ENCODE results near the gene GCC2.

Gene GCC2, protein sequence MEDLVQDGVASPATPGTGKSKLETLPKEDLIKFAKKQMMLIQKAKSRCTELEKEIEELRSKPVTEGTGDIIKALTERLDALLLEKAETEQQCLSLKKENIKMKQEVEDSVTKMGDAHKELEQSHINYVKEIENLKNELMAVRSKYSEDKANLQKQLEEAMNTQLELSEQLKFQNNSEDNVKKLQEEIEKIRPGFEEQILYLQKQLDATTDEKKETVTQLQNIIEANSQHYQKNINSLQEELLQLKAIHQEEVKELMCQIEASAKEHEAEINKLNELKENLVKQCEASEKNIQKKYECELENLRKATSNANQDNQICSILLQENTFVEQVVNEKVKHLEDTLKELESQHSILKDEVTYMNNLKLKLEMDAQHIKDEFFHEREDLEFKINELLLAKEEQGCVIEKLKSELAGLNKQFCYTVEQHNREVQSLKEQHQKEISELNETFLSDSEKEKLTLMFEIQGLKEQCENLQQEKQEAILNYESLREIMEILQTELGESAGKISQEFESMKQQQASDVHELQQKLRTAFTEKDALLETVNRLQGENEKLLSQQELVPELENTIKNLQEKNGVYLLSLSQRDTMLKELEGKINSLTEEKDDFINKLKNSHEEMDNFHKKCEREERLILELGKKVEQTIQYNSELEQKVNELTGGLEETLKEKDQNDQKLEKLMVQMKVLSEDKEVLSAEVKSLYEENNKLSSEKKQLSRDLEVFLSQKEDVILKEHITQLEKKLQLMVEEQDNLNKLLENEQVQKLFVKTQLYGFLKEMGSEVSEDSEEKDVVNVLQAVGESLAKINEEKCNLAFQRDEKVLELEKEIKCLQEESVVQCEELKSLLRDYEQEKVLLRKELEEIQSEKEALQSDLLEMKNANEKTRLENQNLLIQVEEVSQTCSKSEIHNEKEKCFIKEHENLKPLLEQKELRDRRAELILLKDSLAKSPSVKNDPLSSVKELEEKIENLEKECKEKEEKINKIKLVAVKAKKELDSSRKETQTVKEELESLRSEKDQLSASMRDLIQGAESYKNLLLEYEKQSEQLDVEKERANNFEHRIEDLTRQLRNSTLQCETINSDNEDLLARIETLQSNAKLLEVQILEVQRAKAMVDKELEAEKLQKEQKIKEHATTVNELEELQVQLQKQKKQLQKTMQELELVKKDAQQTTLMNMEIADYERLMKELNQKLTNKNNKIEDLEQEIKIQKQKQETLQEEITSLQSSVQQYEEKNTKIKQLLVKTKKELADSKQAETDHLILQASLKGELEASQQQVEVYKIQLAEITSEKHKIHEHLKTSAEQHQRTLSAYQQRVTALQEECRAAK (N-terminal part only)

DNA sequence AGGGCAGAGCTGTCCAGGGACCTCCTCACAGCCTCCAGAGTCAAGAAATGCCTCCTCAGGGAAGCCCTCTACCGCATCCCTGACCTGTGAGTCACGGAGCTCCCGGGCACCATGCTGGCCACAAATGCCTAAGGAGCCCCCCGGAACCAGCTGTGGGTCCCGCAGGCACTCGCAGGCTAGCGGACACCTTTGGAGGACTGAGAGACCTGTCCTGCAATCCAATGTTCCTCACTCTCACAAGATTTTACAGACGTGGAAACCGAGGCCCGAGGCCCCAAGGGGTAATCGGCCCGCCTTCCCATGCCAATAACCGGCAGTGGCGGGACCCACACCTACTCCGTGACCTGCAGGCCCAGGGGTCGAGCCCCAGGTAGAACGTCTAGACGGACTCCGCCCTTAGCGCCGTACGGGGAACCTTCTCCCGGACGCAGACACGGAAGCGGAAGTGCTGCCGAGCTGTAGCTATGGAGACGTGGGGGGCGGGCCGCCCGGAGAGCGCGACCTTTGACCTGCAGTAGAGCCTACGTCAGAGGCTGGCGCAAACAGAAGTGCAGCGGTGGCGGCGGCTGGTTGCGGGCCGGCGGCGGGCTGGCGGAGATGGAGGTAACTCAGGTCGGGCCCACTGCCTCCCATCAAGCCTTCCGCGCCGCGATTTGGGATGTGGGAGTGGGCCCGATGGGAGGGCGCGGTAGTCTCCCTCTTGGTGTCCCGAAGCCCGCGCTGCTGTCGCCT lies at the start of gene GCC2:
Gene GCC2 (plus strand): TSS at position 529 of the 732 bp plus-strand sequence. CDS start 69 bp downstream, at position 598.
- TF ChIP-seq EZH2phosphoT487 (conservative IDR thresholded peaks at IDR 0.05; ENCODE audit: low read length) (no peak), CTCF (IDR thresholded peaks at IDR 0.05; ENCODE audit: insufficient read depth, low read length, poor library complexity, severe bottlenecking) (no peak)
- peak within 1 kb of the TSS; percentile 67 for H3K9ac ChIP-seq (ENCODE audit: low read length)
- H4K20me1 ChIP-seq (ENCODE audit: low read depth, low read length), result no peaks in the 10 kb centered on the region
- H3K9me2 ChIP-seq (replicated peaks; ENCODE audit: insufficient read depth, low read length), result no peaks in the 10 kb centered on the region
- H3K27me3 ChIP-seq (ENCODE audit: low read length), result no peaks in the 10 kb centered on the region
- H3K79me2 ChIP-seq (ENCODE audit: insufficient read depth, low read length), result peaks cover 11% of the 10 kb centered on the region; the same call in 1 of the 2 replicates
- peaks cover 3% of the 10 kb centered on the region; the same call in 1 of the 2 replicates for H3F3A ChIP-seq (ENCODE audit: insufficient read depth)
- no peaks in the 10 kb centered on the region for H3K9me3 ChIP-seq (ENCODE audit: insufficient read depth, low read length)
- peaks cover 3% of the 10 kb centered on the region for H3K36me3 ChIP-seq (ENCODE audit: low read length)
- H3K4me3 ChIP-seq (ENCODE audit: insufficient read depth, low read length, poor library complexity, severe bottlenecking), result peak within 1 kb of the TSS; percentile 85
- peak within 1 kb of the TSS; percentile 80 for H2AFZ ChIP-seq (ENCODE audit: low read depth, low read length, severe bottlenecking)
- H3K4me2 ChIP-seq (ENCODE audit: low read depth, low read length, poor library complexity, severe bottlenecking), result peak within 1 kb of the TSS; percentile 78
- peak within 1 kb of the TSS; percentile 22; the same call in 1 of the 2 replicates for H3K27ac ChIP-seq (ENCODE audit: low read depth, low read length)

DNA sequence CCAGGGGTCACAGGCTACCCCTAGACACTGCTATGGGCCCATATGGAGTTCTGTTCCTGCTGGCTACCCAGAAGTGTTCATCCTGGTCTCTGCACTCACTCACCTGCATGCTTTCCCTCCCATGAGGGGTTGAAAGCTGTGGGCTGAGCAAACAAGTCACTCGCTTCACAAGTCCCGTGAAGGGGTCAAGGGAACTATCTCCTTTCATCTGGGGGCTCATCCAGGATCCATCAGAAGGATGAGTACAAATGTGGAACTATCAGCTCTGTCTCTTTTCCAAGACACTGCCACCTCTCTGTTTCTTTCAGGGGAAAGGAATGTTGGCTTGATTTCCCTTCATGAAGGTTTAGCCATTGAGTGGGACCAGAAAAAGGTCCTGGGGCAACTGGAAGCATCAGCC lies 49.5 kb upstream of the GCC2 start:
- Histone ChIP-seq H4K20me1 (ENCODE audit: low read depth, low read length) (no peaks in the 10 kb centered on the region), H3K79me2 (ENCODE audit: insufficient read depth, low read length) (no peaks in the 10 kb centered on the region), H3K36me3 (ENCODE audit: low read length) (no peaks in the 10 kb centered on the region), H3K9me3 (ENCODE audit: insufficient read depth, low read length) (peaks cover 13% of the 10 kb centered on the region), H3K9ac (ENCODE audit: low read length) (no peak overlapping the region), H3K27me3 (ENCODE audit: low read length) (no peaks in the 10 kb centered on the region), H3K4me2 (ENCODE audit: low read depth, low read length, poor library complexity, severe bottlenecking) (no peak overlapping the region), H3F3A (ENCODE audit: insufficient read depth) (no peaks in the 10 kb centered on the region), H3K4me3 (ENCODE audit: insufficient read depth, low read length, poor library complexity, severe bottlenecking) (no peak overlapping the region), H3K27ac (ENCODE audit: low read depth, low read length) (no peak overlapping the region), H3K9me2 (replicated peaks; ENCODE audit: insufficient read depth, low read length) (no peaks in the 10 kb centered on the region), H2AFZ (ENCODE audit: low read depth, low read length, severe bottlenecking) (no peak overlapping the region)
- TF ChIP-seq CTCF (IDR thresholded peaks at IDR 0.05; ENCODE audit: insufficient read depth, low read length, poor library complexity, severe bottlenecking) (no peak), EZH2phosphoT487 (conservative IDR thresholded peaks at IDR 0.05; ENCODE audit: low read length) (no peak)

DNA sequence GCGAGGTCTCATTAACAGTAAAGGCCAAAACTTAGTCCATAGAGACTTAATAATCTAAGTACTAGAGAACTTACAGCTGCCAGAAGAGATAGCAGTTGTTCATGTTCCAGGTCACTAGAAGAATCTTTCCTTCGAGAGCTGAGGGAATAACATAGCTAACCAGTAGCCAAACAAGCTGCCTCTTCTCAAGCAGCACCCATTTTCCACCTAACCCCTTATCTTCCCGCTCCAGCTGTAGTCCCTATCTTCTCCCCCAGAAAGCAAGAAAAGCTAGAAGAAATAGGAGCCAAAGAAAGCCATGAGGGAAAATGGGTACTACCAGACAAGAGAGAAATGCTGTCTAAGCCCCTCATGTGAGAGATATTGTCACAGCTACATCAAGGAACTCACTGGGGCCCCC lies 47.2 kb upstream of the GCC2 start:
- Histone ChIP-seq H3K27ac (ENCODE audit: low read depth, low read length) (no peak overlapping the region), H3F3A (ENCODE audit: insufficient read depth) (no peaks in the 10 kb centered on the region), H4K20me1 (ENCODE audit: low read depth, low read length) (no peaks in the 10 kb centered on the region), H3K36me3 (ENCODE audit: low read length) (no peaks in the 10 kb centered on the region), H3K9me3 (ENCODE audit: insufficient read depth, low read length) (peaks cover 13% of the 10 kb centered on the region), H3K9me2 (replicated peaks; ENCODE audit: insufficient read depth, low read length) (no peaks in the 10 kb centered on the region), H3K9ac (ENCODE audit: low read length) (no peak overlapping the region), H3K4me3 (ENCODE audit: insufficient read depth, low read length, poor library complexity, severe bottlenecking) (no peak overlapping the region), H3K4me2 (ENCODE audit: low read depth, low read length, poor library complexity, severe bottlenecking) (no peak overlapping the region), H2AFZ (ENCODE audit: low read depth, low read length, severe bottlenecking) (no peak overlapping the region), H3K27me3 (ENCODE audit: low read length) (no peaks in the 10 kb centered on the region), H3K79me2 (ENCODE audit: insufficient read depth, low read length) (no peaks in the 10 kb centered on the region)
- no peak for TF ChIP-seq CTCF (IDR thresholded peaks at IDR 0.05; ENCODE audit: insufficient read depth, low read length, poor library complexity, severe bottlenecking)
- no peak for TF ChIP-seq EZH2phosphoT487 (conservative IDR thresholded peaks at IDR 0.05; ENCODE audit: low read length)

Measured in SU-DHL-6 (cell line).